OCI-LY3 (cell line): ENCODE results near the gene MSI2.

ENCODE experiments used
- H2AFZ ChIP-seq: fragments of 200-600, 300-600 bp; shearing (Covaris generic); 2 replicates; pipeline ENCODE4 v1.6.0; 2014; ENCODE audit warnings: antibody characterized with exemption, low read depth, low read length
- H3K27ac ChIP-seq: fragments of 200-600, 300-600 bp; sonication (generic); 2 replicates; pipeline ENCODE4 v1.5.1; 2014; ENCODE audit warnings: mild to moderate bottlenecking, low read length, moderate library complexity, mixed read lengths
- H3K27me3 ChIP-seq: fragments of 200-600, 300-600 bp; sonication (generic); 2 replicates; pipeline ENCODE4 v1.6.1; 2014; ENCODE audit warnings: low read depth, low read length, mixed read lengths
- H3K36me3 ChIP-seq: fragments of 200-600, 300-600 bp; sonication (generic); replicated peaks from 2 replicates; pipeline ENCODE3; 2014; ENCODE audit warnings: low read depth, low read length, mixed read lengths
- H3K4me1 ChIP-seq: fragments of 300-600, 200-600 bp; sonication (generic); 2 replicates; pipeline ENCODE4 v1.6.1; 2014; ENCODE audit warnings: low read length, mixed read lengths
- H3K4me2 ChIP-seq: fragments of 200-600, 300-600 bp; sonication (generic); 2 replicates; pipeline ENCODE4 v1.6.1; 2014; ENCODE audit warnings: low read length, mixed read lengths
- H3K4me3 ChIP-seq: fragments of 300-600, 200-600 bp; sonication (generic); 2 replicates; pipeline ENCODE4 v1.5.1; 2014; ENCODE audit warnings: antibody characterized with exemption, mild to moderate bottlenecking, low read length, moderate library complexity
- H3K79me2 ChIP-seq: fragments of 300-600, 200-600 bp; shearing (Covaris generic); 2 replicates; pipeline ENCODE4 v1.6.1; 2014; ENCODE audit warnings: mild to moderate bottlenecking, low read length, mixed read lengths
- H3K9ac ChIP-seq: fragments of 300-600, 200-600 bp; shearing (Covaris generic); 2 replicates; pipeline ENCODE4 v1.6.0; 2014; ENCODE audit warnings: mild to moderate bottlenecking, low read length, moderate library complexity
- H3K9me3 ChIP-seq: fragments of 200-600, 300-600 bp; shearing (Covaris generic); 2 replicates; pipeline ENCODE4 v1.6.1; 2014; ENCODE audit warnings: low read length, mixed read lengths; ENCODE audit not compliant: insufficient read depth
- H4K20me1 ChIP-seq: fragments of 200-600, 300-600 bp; sonication (generic); 2 replicates; pipeline ENCODE4 v1.6.1; 2016; ENCODE audit warnings: low read length, mixed read lengths; ENCODE audit not compliant: insufficient read depth
- CTCF ChIP-seq: fragments of 200-600, 300-600 bp; sonication (generic); IDR thresholded peaks from 2 replicates; pipeline ENCODE4 v1.5.1; 2014; ENCODE audit warnings: antibody characterized with exemption, low read length, low read depth
- EZH2phosphoT487 ChIP-seq: fragments of 200-600 bp; shearing (Covaris generic); IDR thresholded peaks from 2 replicates; pipeline ENCODE4 v1.6.1; 2018; ENCODE audit warnings: antibody characterized with exemption, mixed run types, low read depth

The MSI2 gene

GRCh38 chr17:57439651-57440050 is 183.3 kb downstream of the MSI2 start:
- Histone ChIP-seq H2AFZ (no peak overlapping the region), H3K79me2 (peaks cover 32% of the 10 kb centered on the region), H3K27ac (no peak overlapping the region), H3K4me2 (no peak overlapping the region), H3K9me3 (peaks cover 8% of the 10 kb centered on the region; the same call in 1 of the 2 replicates), H3K9ac (no peak overlapping the region), H4K20me1 (peaks cover 13% of the 10 kb centered on the region; the same call in 1 of the 2 replicates), H3K27me3 (no peaks in the 10 kb centered on the region), H3K36me3 (peaks cover 8% of the 10 kb centered on the region), H3K4me1 (peaks cover 43% of the 10 kb centered on the region), H3K4me3 (no peak overlapping the region)
- TF ChIP-seq CTCF (no peak), EZH2phosphoT487 (no peak)

GRCh38 chr17:57440522-57441269 is 184.4 kb downstream of the MSI2 start:
- H3K4me2 ChIP-seq = no peak overlapping the region
- peaks cover 32% of the 10 kb centered on the region for H3K79me2 ChIP-seq
- no peak for TF ChIP-seq EZH2phosphoT487
- peak; percentile 17; the same call in 1 of the 2 replicates for TF ChIP-seq CTCF
- H3K27ac ChIP-seq = no peak overlapping the region
- peaks cover 43% of the 10 kb centered on the region for H3K4me1 ChIP-seq
- H3K9ac ChIP-seq = no peak overlapping the region
- H3K36me3 ChIP-seq = peaks cover 8% of the 10 kb centered on the region
- H2AFZ ChIP-seq = no peak overlapping the region
- H4K20me1 ChIP-seq = peaks cover 13% of the 10 kb centered on the region; the same call in 1 of the 2 replicates
- H3K4me3 ChIP-seq = no peak overlapping the region
- H3K9me3 ChIP-seq = peaks cover 8% of the 10 kb centered on the region; the same call in 1 of the 2 replicates
- H3K27me3 ChIP-seq = no peaks in the 10 kb centered on the region

GRCh38 chr17:57441270-57441600 is 184.9 kb downstream of the MSI2 start:
- Histone ChIP-seq H3K27ac (no peak overlapping the region), H3K36me3 (peaks cover 8% of the 10 kb centered on the region), H3K9me3 (peaks cover 8% of the 10 kb centered on the region; the same call in 1 of the 2 replicates), H3K4me3 (no peak overlapping the region), H3K4me1 (peaks cover 38% of the 10 kb centered on the region), H3K4me2 (no peak overlapping the region), H3K27me3 (no peaks in the 10 kb centered on the region), H2AFZ (no peak overlapping the region), H3K79me2 (peaks cover 29% of the 10 kb centered on the region), H3K9ac (no peak overlapping the region), H4K20me1 (peaks cover 9% of the 10 kb centered on the region; the same call in 1 of the 2 replicates)
- TF ChIP-seq EZH2phosphoT487 (no peak), CTCF (no peak)

GRCh38 chr17:57442401-57442823 is 186.1 kb downstream of the MSI2 start:
- H3K9ac ChIP-seq = no peak overlapping the region

More at GRCh38 chr17:57442401-57442823, 186.1 kb downstream of the MSI2 start:
- Histone ChIP-seq H3K4me1 (peaks cover 33% of the 10 kb centered on the region), H3K27me3 (no peaks in the 10 kb centered on the region), H2AFZ (no peak overlapping the region), H3K27ac (no peak overlapping the region), H3K9me3 (peaks cover 8% of the 10 kb centered on the region; the same call in 1 of the 2 replicates), H4K20me1 (peaks cover 6% of the 10 kb centered on the region; the same call in 1 of the 2 replicates), H3K79me2 (peaks cover 19% of the 10 kb centered on the region), H3K4me2 (no peak overlapping the region), H3K36me3 (peaks cover 8% of the 10 kb centered on the region), H3K4me3 (no peak overlapping the region)
- TF ChIP-seq EZH2phosphoT487 (no peak), CTCF (no peak)
